HepG2 (cell line): ENCODE measurements around the gene SLC66A3. TPM values are rescaled to one million over a fixed set of nuclear protein-coding genes. Genes with fewer than 3 reads are reported as not detected.

Source experiments
- ATAC-seq: fragments of 200-7000 bp; cut with Tn5 transposase; 3 replicates; pipeline ENCODE4 v1.9.1; 2020; ENCODE audit warnings: mild to moderate bottlenecking, moderate library complexity
- BruUV-seq: library from RNA; stranded (reverse); fragments of 400-500 nt; replicated peaks from 2 replicates; lab custom pipeline; 2021; lab: Mats Ljungman, UMichigan
- CTCF ChIA-PET: fragments of 300-600 bp; formaldehyde crosslinking; extraction: SDS; loops from one replicate; lab custom pipeline; 2021; ENCODE audit warnings: low total read pairs, inconsistent platforms, low intra/inter-chr PET ratio; lab: Yijun Ruan, JAX
- POLR2A ChIA-PET: fragments of 350-600 bp; sonication (Branson Sonifier 250); formaldehyde crosslinking; loops from one replicate; lab custom pipeline; 2020; ENCODE audit warnings: antibody characterized with exemption, inconsistent platforms; lab: Yijun Ruan, JAX
- DNase-seq: peaks from one replicate; pipeline ENCODE4 v3.0.0-alpha.2; 2015; ENCODE audit warnings: low spot score
- FAIRE-seq: peaks from 3 replicates; lab custom pipeline; 2011; peaks lifted over from hg19 to GRCh38; lab: Jason Lieb, UNC
- H2AFZ ChIP-seq: one replicate; pipeline ENCODE4 v1.6.1; 2011; ENCODE audit warnings: low read length, inconsistent platforms
- H3K27ac ChIP-seq: fragments of 300-600 bp; 3 replicates; pipeline ENCODE4 v1.8.0; 2011; ENCODE audit warnings: mixed run types, mild to moderate bottlenecking, mixed read lengths, low read length, inconsistent platforms; ENCODE audit not compliant: insufficient read depth; ENCODE audit errors: extremely low read length
- H3K27me3 ChIP-seq, 2 experiments: fragments of 200-600 bp in 1 of 2; 2 replicates in 1 of 2; 3 replicates in 1 of 2; pipeline versions ENCODE4 v1.6.0 to v1.8.0; 2011; ENCODE audit warnings: low read length in 2 of 2, mild to moderate bottlenecking in 2 of 2, moderate library complexity in 2 of 2, inconsistent platforms in 1 of 2; ENCODE audit not compliant: insufficient read depth in 2 of 2, control insufficient read depth in 1 of 2
- H3K36me3 ChIP-seq, 2 experiments: fragments of 200-600 bp in 1 of 2; replicated peaks in 1 of 2; 2 replicates in 1 of 2; 3 replicates in 1 of 2; pipeline versions ENCODE4 v1.5.1 to v1.8.0; 2011; ENCODE audit warnings: low read length in 2 of 2, inconsistent platforms in 1 of 2; ENCODE audit not compliant: insufficient read depth in 2 of 2, control insufficient read depth in 1 of 2
- H3K4me1 ChIP-seq: 2 replicates; pipeline ENCODE4 v1.5.1; 2012; ENCODE audit warnings: low read length, inconsistent platforms; ENCODE audit not compliant: insufficient read depth
- H3K4me2 ChIP-seq: 2 replicates; pipeline ENCODE4 v1.6.0; 2011; ENCODE audit warnings: low read depth, low read length, inconsistent platforms
- H3K4me3 ChIP-seq, 3 experiments: fragments of 200-600 bp in 1 of 3; sonication (generic), shearing (Covaris generic) in 1 of 3; replicated peaks in 1 of 3; 2 replicates each; pipeline ENCODE4 v1.5.1; 2011 to 2016; ENCODE audit warnings: low read length in 3 of 3, inconsistent platforms in 2 of 3, low read depth in 2 of 3, mild to moderate bottlenecking in 2 of 3, control low read depth in 1 of 3, mixed read lengths in 1 of 3; ENCODE audit not compliant: insufficient read depth in 1 of 3
- H3K79me2 ChIP-seq: one replicate; pipeline ENCODE4 v1.6.1; 2011; ENCODE audit warnings: low read length, inconsistent platforms; ENCODE audit not compliant: insufficient read depth
- H3K9ac ChIP-seq: 2 replicates; pipeline ENCODE4 v1.6.0; 2011; ENCODE audit warnings: mild to moderate bottlenecking, low read depth, low read length, inconsistent platforms; ENCODE audit not compliant: insufficient read depth
- H3K9me3 ChIP-seq: 2 replicates; pipeline ENCODE4 v1.5.1; 2012; ENCODE audit warnings: mild to moderate bottlenecking, low read length
- H4K20me1 ChIP-seq: 2 replicates; pipeline ENCODE4 v1.6.0; 2011; ENCODE audit warnings: inconsistent platforms, mild to moderate bottlenecking, low read length, moderate library complexity; ENCODE audit not compliant: insufficient read depth
- DRAP1 ChIP-seq: IDR thresholded peaks from 2 replicates; pipeline ENCODE4 v1.6.1; 2016; ENCODE audit warnings: missing genetic modification reagents, missing compliant biosample characterization
- GABPA ChIP-seq, 2 experiments: IDR thresholded peaks; 2 replicates each; pipeline ENCODE4 v1.6.1; 2011 to 2016; ENCODE audit warnings: low read depth in 2 of 2, low read length in 1 of 2, missing biosample characterization in 1 of 2, missing genetic modification characterization in 1 of 2
- GTF3A ChIP-seq: sonication (generic); formaldehyde crosslinking; conservative IDR thresholded peaks from 2 replicates; pipeline ENCODE4 v1.4.0; 2020; ENCODE audit warnings: mild to moderate bottlenecking, missing genetic modification reagents
- JUND ChIP-seq: sonication (generic); formaldehyde crosslinking; IDR thresholded peaks from 2 replicates; pipeline ENCODE4 v1.8.0; 2022; ENCODE audit warnings: mild to moderate bottlenecking, missing genetic modification reagents
- MXD4 ChIP-seq: IDR thresholded peaks from 2 replicates; pipeline ENCODE4 v1.6.1; 2016; ENCODE audit warnings: mild to moderate bottlenecking, missing biosample characterization, missing genetic modification reagents
- ONECUT2 ChIP-seq: sonication (generic); formaldehyde crosslinking; IDR thresholded peaks from 2 replicates; pipeline ENCODE4 v1.4.0; 2020; ENCODE audit warnings: missing genetic modification reagents
- PAXIP1 ChIP-seq: sonication (generic); formaldehyde crosslinking; conservative IDR thresholded peaks from 2 replicates; pipeline ENCODE4 v1.4.0; 2020; ENCODE audit warnings: mild to moderate bottlenecking, missing genetic modification reagents, moderate library complexity
- TFDP2 ChIP-seq: sonication (generic); formaldehyde crosslinking; IDR thresholded peaks from 2 replicates; pipeline ENCODE4 v1.4.0; 2020; ENCODE audit warnings: missing genetic modification reagents
- XRCC5 ChIP-seq: fragments of 200-400 bp; formaldehyde crosslinking; optimal IDR thresholded peaks from 2 replicates; pipeline ENCODE3; 2017; ENCODE audit warnings: mild to moderate bottlenecking, low read length
- ZNF12 ChIP-seq: sonication (generic); formaldehyde crosslinking; IDR thresholded peaks from 2 replicates; pipeline ENCODE4 v1.5.0; 2020; ENCODE audit warnings: missing genetic modification reagents
- ZNF512 ChIP-seq: sonication (generic); formaldehyde crosslinking; IDR thresholded peaks from 2 replicates; pipeline ENCODE4 v1.4.0; 2020; ENCODE audit warnings: mild to moderate bottlenecking, missing genetic modification reagents
- WGBS: methylation state at CpG from one replicate; pipeline ENCODE4 v1.1.6; 2017; ENCODE audit warnings: low lambda C conversion rate; 5-methylcytosine and 5-hydroxymethylcytosine counted together
- in situ Hi-C: cut with HindIII; loops from 2 replicates; pipeline ENCODE4 v1.10.0; 2017; ENCODE audit warnings: low pct_unique_long_range_greater_than_20kb; ENCODE audit not compliant: extremely low pct_ligation_motif_present
- intact Hi-C: fragments of 100-400 bp; cut with micrococcal nuclease; formaldehyde crosslinking; loops from one replicate; pipeline ENCODE4 v1.10.0; 2022; ENCODE audit not compliant: unreplicated experiment
- polyA plus RNA-seq, 8 experiments: library from polyadenylated mRNA; depleted of rRNA in 3 of 8; stranded (reverse) in 7 of 8; unstranded in 1 of 8; fragments of >200 nt; fragmentation: Illumina TruSeq in 4 of 8; extraction: Trizol in 4 of 8; gene quantifications; 2 replicates each; pipeline versions ENCODE4 v1.2.1 to v1.2.3, GENCODE V29; 2011 to 2016; ENCODE audit warnings: low read depth in 4 of 8, missing spikeins in 1 of 8, mixed read lengths in 1 of 8; ENCODE audit not compliant: insufficient read depth in 1 of 8
- total RNA-seq, 5 experiments: library from RNA; depleted of rRNA; stranded (reverse); fragments of >200 nt; fragmentation: Illumina TruSeq; extraction: Trizol; gene quantifications; 2 replicates each; pipeline ENCODE4 v1.2.3, GENCODE V29; 2016; ENCODE audit warnings: low read depth in 1 of 5

SLC66A3 gene
- total and polyA plus RNA-seq, 2 of the 13 experiments (the other 11 are each of a cell fraction or from before 2014, with no cell fraction given) = 2.2 to 3.7 TPM

GRCh38 chr2:11161747-11162146, 6.5 kb downstream of the SLC66A3 start:
- 83% methylated on average over 4 of the region's 4 CpGs for WGBS
- Histone ChIP-seq H3K9ac (no peak overlapping the region), H3K4me3 (no peak overlapping the region), H4K20me1 (no peaks in the 10 kb centered on the region), H3K4me1 (peaks cover 44% of the 10 kb centered on the region), H2AFZ (no peak overlapping the region), H3K27me3 (peaks cover 5 to 21% of the 10 kb centered on the region in 2 experiments; a peak in 4 of 5 replicates), H3K36me3 (no peaks in the 10 kb centered on the region), H3K9me3 (no peaks in the 10 kb centered on the region), H3K27ac (no peak overlapping the region), H3K79me2 (no peaks in the 10 kb centered on the region), H3K4me2 (no peak overlapping the region)
- BruUV-seq = no TSS peak
- in situ Hi-C loops = no loop called here
- ChIA-PET POLR2A (no interaction called here), CTCF (no interaction called here)
- no peak for DNase-seq
- FAIRE-seq = no peak
- ATAC-seq = no peak
- intact Hi-C loops = no loop called here
- TF ChIP-seq MXD4 (CRISPR knock-in tag) (no peak), ONECUT2 (CRISPR knock-in tag) (no peak), ZNF12 (no peak), GTF3A (CRISPR knock-in tag) (no peak), ZNF512 (CRISPR knock-in tag) (no peak), TFDP2 (CRISPR knock-in tag) (no peak), GABPA (IDR thresholded peaks at IDR 0.05; ENCODE audit: low read depth, low read length) (no peak), GABPA (CRISPR knock-in tag; IDR thresholded peaks at IDR 0.05; ENCODE audit: low read depth) (no peak), JUND (no peak), DRAP1 (CRISPR knock-in tag) (no peak), PAXIP1 (CRISPR knock-in tag) (no peak), XRCC5 (no peak)
